GM18951 (cell line): Measurements from ENCODE around the gene PCDH10.

Source experiments
- POLR2A ChIP-seq: IDR thresholded peaks from 4 replicates; pipeline ENCODE4 v1.6.1; 2011; ENCODE audit warnings: mild to moderate bottlenecking; ENCODE audit not compliant: insufficient read length, insufficient read depth; ENCODE audit errors: extremely low read depth
- in situ Hi-C: fragments of 300-500 bp; cut with MboI; formaldehyde crosslinking; loops from one replicate; pipeline ENCODE4 v1.12.0; 2022; ENCODE audit warnings: low sequenced_read_pairs, mixed read lengths, inconsistent platforms; ENCODE audit not compliant: unreplicated experiment

PCDH10 gene, protein sequence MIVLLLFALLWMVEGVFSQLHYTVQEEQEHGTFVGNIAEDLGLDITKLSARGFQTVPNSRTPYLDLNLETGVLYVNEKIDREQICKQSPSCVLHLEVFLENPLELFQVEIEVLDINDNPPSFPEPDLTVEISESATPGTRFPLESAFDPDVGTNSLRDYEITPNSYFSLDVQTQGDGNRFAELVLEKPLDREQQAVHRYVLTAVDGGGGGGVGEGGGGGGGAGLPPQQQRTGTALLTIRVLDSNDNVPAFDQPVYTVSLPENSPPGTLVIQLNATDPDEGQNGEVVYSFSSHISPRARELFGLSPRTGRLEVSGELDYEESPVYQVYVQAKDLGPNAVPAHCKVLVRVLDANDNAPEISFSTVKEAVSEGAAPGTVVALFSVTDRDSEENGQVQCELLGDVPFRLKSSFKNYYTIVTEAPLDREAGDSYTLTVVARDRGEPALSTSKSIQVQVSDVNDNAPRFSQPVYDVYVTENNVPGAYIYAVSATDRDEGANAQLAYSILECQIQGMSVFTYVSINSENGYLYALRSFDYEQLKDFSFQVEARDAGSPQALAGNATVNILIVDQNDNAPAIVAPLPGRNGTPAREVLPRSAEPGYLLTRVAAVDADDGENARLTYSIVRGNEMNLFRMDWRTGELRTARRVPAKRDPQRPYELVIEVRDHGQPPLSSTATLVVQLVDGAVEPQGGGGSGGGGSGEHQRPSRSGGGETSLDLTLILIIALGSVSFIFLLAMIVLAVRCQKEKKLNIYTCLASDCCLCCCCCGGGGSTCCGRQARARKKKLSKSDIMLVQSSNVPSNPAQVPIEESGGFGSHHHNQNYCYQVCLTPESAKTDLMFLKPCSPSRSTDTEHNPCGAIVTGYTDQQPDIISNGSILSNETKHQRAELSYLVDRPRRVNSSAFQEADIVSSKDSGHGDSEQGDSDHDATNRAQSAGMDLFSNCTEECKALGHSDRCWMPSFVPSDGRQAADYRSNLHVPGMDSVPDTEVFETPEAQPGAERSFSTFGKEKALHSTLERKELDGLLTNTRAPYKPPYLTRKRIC

DNA sequence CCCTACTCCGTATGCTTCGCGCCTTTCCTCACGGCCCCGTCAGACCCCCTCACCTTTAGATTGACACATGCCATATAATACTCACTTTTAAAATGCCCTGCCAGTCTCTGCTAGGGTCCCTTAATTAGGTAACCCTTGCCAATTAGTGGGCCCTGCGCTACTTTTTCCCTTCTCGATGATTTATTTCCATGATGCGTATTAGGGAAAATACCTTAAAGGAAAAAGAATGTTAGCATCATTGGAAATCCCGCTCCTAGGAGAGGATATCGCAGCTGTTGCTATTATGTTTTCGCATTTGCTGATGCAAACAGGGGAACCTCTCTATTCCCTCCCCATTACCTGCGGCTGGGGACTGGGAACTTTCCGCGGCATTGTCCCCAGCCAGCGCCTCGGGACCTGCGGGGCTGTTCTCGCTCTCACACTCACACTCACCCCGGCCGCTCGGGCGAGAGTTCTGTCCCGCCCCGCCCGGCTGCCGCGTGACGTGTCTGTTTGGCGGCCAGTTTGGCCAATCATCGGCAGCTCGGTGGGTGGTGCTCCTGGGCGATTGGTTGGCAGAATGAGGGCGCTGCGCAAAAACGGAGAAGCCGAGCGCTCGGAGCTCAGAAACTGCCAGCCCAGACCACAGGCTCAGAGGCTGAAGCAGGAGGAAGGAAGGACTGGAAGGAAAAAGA lies at the start of gene PCDH10:
Gene PCDH10, plus strand, starts transcription at position 605 of the 674 bp plus-strand sequence. CDS start 847 bp downstream, outside the sequence.
- TF ChIP-seq POLR2A = no peak
- in situ Hi-C loops = no loop called here

- in situ Hi-C loops = no loop called here
- no peak for TF ChIP-seq POLR2A
Observed at GRCh38 chr4:133102043-133102442, 47.1 kb upstream of the PCDH10 start.

GRCh38 chr4:133102612-133103409 lies 46.3 kb upstream of the PCDH10 start:
- no peak for TF ChIP-seq POLR2A
- in situ Hi-C loops = no loop called here

GRCh38 chr4:133112641-133113040 lies 36.5 kb upstream of the PCDH10 start:
- TF ChIP-seq POLR2A = no peak
- in situ Hi-C loops = no loop called here

DNA sequence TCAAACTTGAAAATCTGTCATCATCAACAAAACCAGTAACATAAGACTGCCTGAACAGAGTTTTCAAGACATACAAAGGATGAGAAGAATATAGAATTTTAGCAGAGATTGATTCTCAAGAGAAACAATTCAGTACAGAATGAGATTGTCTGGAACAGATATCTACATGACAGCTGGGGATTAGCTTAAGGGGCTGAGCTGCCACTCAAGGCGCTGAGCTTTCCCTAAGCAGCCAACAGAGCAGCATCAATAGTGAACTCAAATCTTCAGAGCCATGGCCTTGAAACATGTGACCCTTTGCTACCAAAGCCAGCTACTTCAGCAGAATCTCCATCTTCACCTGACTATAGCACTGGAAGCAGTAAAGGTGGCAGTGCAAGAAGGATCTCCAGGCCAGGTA lies 24.3 kb upstream of the PCDH10 start:
- in situ Hi-C loops = no loop called here

DNA sequence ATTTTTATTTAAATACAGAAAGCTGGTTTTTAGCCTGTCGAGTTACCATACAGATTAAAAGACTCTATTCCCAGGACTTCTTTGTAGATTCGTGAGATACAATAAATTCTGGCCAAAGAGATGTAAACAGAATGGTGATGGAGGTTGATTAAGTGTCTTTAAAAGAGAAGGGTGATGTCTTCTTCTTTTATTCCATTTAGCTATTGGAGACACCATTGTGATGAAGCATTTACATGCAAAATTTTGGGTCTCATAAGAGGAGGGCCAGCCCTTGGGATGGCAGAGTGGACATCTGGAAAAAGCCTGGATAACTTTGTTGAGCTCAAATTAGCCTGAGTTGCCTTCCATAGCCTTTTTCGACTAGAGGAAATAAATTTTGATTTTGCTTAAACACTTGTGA lies 21.6 kb upstream of the PCDH10 start:
- in situ Hi-C loops = no loop called here
- no peak for TF ChIP-seq POLR2A

More for the DNA sequence above, 24.3 kb upstream of the PCDH10 start:
- no peak for TF ChIP-seq POLR2A

GRCh38 chr4:133129237-133129636 lies 19.9 kb upstream of the PCDH10 start:
- in situ Hi-C loops = no loop called here

DNA sequence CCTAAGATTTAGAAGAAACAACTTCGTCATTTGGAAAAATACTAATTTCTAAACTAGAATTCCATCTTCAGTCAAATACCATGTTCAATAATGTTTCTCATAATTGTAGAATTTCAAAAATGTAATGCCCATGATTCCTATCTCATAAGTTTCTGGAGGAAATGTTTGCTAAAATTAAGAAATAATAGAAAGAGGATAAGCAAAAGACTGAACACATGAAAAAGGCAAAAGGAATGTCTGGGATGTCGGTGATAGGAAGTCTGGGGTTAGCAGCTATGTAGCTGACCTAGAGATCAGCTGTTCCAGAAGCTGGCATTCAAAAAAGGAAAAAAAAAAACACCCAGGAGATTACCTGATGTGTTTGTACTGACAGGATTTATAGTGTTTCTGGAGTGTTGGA lies 18.9 kb upstream of the PCDH10 start:
- in situ Hi-C loops = no loop called here
- no peak for TF ChIP-seq POLR2A

More at GRCh38 chr4:133129237-133129636, 19.9 kb upstream of the PCDH10 start:
- TF ChIP-seq POLR2A = no peak

GRCh38 chr4:133131829-133132460 lies 17.1 kb upstream of the PCDH10 start:
- TF ChIP-seq POLR2A = no peak
- in situ Hi-C loops = no loop called here

GRCh38 chr4:133136833-133137232 lies 12.3 kb upstream of the PCDH10 start:
- no peak for TF ChIP-seq POLR2A
- in situ Hi-C loops = no loop called here

GRCh38 chr4:133137571-133137970 lies 11.5 kb upstream of the PCDH10 start:
- in situ Hi-C loops = no loop called here

More at GRCh38 chr4:133137571-133137970, 11.5 kb upstream of the PCDH10 start:
- TF ChIP-seq POLR2A = no peak
